Omental fat pad (tissue), 4 donors: Measurements from ENCODE around the gene PHF21B. TPM values are rescaled to one million over a fixed set of nuclear protein-coding genes. Genes with fewer than 3 reads are reported as not detected.

Source experiments
- ATAC-seq: fragments of 150-250 bp; one replicate; pipeline ENCODE4 v1.9.1; 2016; ENCODE audit warnings: mild to moderate bottlenecking, moderate library complexity; ENCODE audit not compliant: low FRiP score
- DNase-seq: peaks from one replicate; pipeline ENCODE4 v3.0.0-alpha.2; 2019; ENCODE audit warnings: low spot score
- CTCF ChIP-seq, 3 donors: fragments of 450-650 bp; IDR thresholded peaks; one replicate each; pipeline ENCODE4 v1.5.1; 2016 to 2017; ENCODE audit warnings: antibody characterized with exemption in 3 of 3, mild to moderate bottlenecking in 3 of 3, moderate library complexity in 2 of 3
- total RNA-seq, 4 donors: library from RNA; depleted of rRNA; stranded (reverse); fragments of >200 nt; gene quantifications; one replicate each; pipeline ENCODE4 v1.1.0, GENCODE V29; 2016

PHF21B gene
- total RNA-seq, 4 donors from 2014 or later, result 0.44 TPM; not detected in 3

- no peak for TF ChIP-seq CTCF (IDR thresholded peaks at IDR 0.05)
- DNase-seq (no peak), ATAC-seq (no peak)
These were observed 108.5 kb downstream of the PHF21B start for GRCh38 chr22:44901301-44901700.

- no peak for DNase-seq
- no peak for TF ChIP-seq CTCF (IDR thresholded peaks at IDR 0.05)
- no peak for ATAC-seq
These were observed 111.6 kb downstream of the PHF21B start for GRCh38 chr22:44898236-44898635.

GRCh38 chr22:44895296-44896055 is 114.3 kb downstream of the PHF21B start:
- no peak for TF ChIP-seq CTCF (IDR thresholded peaks at IDR 0.05)
- DNase-seq (no peak), ATAC-seq (no peak)

GRCh38 chr22:44894782-44895181 is 115.0 kb downstream of the PHF21B start:
- ATAC-seq, result no peak
- TF ChIP-seq CTCF (IDR thresholded peaks at IDR 0.05), result no peak
- DNase-seq, result no peak

- TF ChIP-seq CTCF (IDR thresholded peaks at IDR 0.05), result no peak
- ATAC-seq (no peak), DNase-seq (no peak)
These were observed 115.5 kb downstream of the PHF21B start for GRCh38 chr22:44894321-44894720.

GRCh38 chr22:44893731-44894080 is 116.1 kb downstream of the PHF21B start:
- DNase-seq (no peak), ATAC-seq (no peak)
- no peak for TF ChIP-seq CTCF (IDR thresholded peaks at IDR 0.05)
